HG02571 (cell line): ENCODE data around the gene PRORP.
"Not testable (repeated sequence)": the region's sequence is repeated elsewhere in the genome, so short reads cannot be mapped to it uniquely, and the experiment has no call there.

ENCODE experiments used
- ATAC-seq: cut with Tn5 transposase; IDR thresholded peaks from one replicate; pipeline ENCODE4 v1.9.1; 2021; ENCODE audit warnings: mild to moderate bottlenecking, moderate library complexity; ENCODE audit not compliant: unreplicated experiment

PRORP gene

DNA sequence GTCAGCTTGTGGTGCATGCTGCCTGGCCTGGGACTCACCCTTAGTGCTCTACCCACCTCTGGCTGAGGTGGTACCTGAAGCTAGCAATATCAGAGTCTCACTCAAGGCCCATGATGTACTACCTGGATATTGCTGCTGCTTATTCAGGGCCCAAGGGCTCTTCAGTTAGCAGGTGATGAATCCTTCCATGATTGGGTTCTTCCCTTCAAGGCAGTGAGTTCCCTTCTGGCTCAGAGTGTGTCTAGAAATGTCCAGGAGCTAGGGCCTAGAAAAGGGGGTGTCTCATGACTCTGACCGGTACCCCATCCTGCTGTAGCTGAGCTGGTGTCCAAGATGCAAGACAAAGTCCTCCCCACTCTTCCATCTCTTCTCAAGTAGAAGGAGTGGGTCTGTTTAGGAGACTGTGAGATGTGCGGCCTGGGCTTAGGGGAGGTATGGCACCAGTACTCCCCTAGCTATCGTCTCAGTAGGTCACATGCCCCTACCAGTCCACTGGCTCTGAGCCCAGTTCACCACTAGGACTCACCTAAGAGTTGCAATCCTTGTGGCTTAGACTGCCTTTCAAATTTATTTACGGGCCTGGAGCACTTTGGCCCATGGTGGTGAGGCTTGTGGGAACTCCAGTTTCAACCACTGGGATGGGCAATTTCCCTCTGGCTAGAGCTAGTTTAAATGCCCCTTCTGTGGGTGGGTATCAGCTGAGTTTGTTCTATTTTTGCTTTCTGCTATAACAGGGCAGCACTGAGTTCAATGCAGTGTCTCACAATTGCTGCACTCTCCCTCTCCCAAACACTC lies 12.2 kb downstream of the PRORP start:
- ATAC-seq = no peak

DNA sequence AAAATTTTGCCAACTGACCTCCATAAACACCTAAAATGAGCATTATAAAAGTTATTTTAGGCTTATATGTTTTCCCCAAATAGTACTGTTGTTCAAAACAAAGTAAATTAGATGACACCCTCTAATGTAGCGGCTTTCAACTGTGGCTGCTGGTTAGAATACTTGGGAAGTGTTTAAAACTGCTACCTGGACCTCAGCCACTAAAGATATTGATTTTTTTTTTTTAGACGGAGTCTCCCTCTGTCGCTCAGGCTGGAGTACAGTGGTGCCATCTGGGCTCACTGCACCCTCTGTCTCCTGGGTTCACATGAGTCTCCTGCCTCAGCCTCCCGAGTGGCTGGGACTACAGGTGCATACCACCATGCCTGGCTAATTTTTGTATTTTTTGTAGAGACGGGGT lies 16.2 kb downstream of the PRORP start:
- no peak for ATAC-seq

DNA sequence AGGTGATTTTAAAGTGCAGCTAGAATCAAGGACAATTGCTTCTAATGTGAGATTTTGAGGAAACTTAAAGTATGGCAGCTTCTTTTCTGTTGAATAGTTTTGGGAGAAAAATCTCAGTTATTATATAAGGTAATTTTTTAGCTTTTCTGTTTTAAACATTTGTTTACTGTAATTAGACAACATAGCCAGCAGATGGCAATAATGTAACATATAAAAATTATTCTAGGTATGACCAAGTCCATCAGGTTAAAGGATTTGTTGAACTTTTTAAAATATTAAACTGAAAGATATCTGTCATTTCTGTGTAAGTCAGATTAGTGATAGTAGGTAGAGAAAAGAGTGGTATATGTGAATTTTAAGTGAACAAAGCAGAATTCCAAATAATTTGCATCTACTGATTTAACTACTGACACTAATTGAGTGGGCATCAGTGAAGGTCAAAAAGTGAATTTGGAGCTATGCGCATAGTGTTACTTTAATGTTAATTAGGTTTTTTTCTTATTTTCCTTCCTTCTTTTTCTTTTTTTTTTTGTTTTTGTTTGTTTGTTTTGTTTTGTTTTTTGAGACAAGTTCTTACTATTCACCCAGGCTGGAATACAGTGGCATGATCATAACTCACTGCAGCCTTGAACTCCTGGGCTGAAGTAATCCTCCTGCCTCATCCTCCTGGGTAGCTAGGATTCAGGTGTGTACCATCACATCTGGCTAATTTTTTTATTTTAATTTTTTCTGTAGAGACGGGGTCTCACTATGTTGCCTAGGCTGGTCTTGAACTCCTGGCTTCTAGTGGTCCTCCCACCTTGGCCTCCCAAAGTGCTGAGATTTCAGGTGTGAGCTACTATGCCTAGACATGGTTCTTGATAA lies 18.6 kb downstream of the PRORP start:
- no peak for ATAC-seq

DNA sequence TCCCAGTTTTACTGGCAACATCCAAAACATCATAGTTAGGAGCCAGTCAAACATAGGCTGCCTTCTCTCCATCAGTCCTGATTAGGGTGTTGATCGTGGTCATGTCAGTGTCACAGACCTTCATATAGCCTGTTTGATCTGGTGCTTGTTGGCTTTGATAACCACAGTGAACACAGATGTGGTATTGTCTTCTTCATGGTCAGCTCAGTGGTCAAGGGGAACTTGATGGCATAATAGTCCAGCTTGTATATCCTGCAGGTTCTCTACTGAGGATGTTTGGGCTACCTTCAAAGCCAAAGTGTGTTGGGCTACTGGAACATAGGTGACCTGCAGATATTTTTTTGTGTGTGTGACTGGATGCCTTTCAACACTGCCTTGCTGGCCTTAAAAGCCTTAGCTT lies 21.7 kb downstream of the PRORP start:
- ATAC-seq = no peak

DNA sequence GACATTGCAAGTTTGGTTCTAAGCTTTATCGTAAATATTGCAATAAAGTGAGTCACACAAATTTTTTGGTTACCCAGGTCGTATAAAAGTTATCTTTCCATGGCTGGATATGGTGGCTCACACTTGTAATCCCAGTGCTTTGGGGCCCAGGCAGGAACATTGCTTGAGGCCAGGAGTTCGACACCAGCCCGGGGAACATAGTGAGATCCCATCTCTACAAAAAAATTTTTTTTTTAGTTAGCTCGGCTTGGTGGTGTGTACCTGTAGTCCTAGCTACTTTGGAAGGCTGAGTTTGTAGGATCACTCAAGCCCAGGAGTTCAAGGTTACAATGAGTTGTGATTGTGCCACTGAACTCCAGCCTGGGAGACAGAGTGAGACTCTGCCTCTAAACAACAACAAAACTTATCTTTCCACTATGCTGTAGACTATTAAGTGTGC lies 24.4 kb downstream of the PRORP start:
- no peak for ATAC-seq

DNA sequence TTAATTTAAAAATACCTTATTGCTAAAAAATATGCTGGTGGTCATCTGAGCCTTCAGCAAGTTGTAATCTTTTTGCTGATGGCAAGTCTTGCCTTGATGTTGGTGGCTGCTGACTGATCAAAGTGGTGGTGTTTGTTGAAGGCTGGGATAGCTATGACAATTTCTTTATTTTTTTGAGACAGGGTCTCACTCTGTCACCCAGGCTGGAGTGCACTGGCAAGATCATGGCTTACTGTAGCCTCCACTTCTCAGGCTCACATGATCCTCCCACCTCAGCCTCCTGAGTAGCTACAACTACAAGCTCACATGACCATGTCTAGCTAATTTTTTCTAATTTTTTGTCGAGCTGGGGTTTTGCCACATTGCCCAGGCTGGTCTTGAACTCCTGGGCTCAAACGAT lies 24.8 kb downstream of the PRORP start:
- ATAC-seq = no peak

DNA sequence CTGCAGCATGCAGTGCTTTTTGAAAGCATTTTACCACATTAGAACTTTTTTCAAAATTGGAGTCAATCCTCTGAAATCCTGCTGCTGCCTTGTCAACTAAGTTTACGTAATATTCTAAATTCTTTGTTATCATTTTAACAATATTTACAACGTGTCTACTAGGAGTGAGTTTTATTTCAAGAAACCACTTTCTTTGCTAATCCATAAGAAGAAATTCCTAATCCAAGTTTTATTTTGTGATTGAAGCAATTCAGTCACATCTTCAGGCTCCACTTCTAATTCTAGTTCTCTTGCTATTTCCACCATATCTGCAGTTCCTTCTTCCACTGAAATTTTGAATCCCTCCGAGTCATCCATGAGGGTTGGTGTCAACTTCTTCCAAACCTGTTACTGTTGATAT lies 25.4 kb downstream of the PRORP start:
- ATAC-seq = no peak

DNA sequence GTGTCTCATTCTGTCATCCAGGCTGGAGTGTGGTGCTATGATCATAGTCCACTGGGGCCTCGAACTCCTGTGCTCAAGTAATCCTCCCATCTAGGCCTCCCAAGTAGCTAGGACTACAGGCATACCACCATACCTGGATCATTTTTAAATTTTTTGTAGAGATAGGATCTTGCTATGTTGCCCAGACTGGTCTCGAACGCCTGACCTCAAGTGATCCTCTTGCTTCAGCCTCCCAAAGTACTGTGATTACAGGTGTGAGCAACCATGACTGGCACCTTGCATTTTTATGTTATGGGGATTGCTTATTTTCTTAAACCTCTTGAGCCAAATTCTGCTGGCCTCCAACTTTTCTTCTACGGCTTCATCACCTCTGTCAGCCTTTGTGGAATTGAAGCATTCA lies 26.9 kb downstream of the PRORP start:
- no peak for ATAC-seq

DNA sequence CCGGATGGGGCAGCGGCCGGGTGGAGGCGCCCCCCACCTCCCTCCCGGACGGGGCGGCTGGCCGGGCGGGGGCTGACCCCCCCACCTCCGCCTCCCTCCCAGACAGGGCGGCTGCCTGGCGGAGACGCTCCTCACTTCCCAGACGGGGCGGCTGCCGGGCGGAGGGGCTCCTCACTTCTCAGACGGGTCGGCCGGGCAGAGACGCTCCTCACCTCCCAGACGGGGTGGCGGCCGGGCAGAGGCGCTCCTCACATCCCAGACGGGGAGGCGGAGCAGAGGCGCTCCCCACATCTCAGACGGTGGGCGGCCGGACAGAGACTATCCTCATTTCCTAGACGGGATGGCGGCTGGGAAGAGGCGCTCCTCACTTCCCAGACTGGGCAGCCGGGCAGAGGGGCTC lies 30.2 kb downstream of the PRORP start:
- not testable (repeated sequence) for ATAC-seq

DNA sequence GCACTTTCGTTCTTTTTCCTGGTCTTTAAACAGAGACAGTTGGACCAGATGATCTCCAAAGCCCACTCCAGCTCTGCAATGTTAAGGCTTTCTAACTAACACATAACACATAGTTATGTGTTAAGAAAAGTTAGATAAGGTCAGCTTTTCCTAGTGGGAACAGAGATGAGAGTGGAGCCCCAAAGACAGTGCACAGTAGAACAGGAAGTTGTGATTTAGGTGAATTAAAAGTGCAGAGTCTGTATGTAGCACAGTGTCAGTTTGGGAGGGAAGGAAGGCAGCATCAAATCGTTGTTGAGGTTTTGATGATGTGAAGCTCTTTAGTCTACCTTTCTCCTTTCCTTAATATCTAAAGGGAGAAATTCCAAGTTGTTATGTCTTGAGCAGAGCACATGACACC lies 31.7 kb downstream of the PRORP start:
- ATAC-seq = no peak

DNA sequence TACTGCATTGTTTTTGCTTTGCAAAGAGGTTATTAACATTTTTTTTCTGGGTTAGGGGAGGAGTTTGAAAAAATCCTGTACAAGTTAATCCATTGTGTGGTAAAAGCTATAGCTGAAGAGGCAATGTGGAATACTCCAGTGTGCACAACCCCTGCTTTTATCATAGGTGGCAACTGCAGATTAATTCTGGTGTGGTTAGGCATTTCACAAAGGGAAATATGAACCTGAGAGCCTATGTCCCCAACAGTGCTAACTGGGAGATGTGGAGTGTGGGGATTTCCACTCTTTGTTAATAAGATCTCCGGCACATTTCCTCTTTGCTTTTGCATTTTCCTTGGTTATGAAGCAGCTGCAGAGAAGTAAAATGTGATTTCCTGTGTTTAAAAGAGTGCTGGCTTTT lies 33.6 kb downstream of the PRORP start:
- ATAC-seq = no peak

DNA sequence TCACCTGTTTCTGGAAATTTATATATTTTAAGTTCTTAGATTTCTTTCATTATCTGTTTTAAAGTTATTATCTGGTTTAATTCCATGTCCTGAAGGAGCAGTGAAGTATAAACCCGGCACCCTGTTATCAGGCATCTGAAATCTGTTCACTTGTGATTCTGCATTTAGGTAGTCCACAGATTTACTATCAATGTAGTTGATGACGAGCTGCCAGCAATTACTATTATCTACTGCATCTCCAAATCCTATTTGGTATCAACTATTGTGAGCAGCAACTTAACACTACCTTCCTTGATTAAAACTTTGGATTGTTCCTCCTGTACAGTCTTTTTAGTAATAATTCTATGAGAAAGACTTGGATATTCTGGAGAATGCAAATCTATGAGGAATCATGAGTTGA lies 36.1 kb downstream of the PRORP start:
- no peak for ATAC-seq

DNA sequence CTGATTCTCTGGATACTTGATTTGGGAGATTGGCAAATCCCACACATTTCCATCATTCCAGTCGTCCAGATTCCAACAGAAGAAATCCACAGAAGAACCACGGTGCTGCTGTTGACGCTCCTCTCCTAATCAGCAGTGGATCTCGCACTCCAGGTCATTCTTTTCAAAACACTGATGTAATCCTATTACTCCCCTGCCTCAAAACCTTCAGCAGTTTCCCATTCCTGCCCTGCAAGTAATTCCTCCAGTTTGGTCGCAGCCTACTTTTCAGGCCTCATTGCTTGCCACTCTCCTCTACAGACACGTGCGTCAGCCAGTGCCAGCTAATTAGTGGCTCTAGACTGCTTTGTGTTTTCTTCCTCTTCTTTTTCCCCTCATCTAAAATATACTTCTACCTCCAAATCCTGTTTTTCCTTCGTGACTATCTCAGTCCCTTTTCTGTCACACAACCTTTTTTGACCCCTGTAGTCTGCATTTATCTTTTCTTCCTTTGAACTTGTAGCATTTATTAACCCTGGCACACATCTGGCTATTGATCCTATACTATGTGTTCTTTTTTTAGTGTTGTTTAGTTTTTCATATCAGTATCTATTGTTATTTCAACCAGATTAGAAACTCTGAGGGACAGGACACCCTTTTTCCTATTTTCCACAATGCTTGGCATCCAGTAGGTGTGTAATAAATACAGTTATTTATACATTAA lies 36.8 kb downstream of the PRORP start:
- no peak for ATAC-seq

DNA sequence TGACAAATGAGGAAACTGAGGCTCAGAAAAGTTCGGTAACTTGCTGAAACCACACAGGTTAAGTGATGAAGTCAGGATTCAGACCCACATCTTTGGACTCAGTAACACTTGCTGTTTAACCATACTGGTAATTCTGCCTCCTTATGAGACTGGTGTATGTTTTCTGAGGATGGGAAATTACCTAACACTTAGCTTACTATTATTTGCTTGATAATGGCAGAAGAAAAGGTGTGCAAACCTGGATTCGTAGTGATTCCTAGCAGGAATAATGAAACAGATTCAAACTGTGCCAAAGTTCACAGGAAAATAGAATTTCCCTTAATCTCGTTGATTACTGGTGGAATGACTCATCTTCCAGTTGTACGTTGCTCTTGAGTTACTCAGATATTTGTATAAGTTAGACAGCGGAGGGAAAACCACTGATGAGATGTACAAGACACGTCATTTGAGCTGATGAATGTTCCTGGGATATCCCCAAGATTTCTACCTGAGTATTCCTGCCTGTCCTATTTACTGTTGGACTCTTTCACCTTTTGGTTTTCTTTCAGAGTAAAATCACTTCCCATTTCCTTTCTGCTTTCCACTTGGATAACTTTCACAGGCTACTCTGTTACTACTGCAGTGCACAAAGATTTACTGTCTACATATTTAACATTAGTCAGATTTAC lies 37.5 kb downstream of the PRORP start:
- ATAC-seq = no peak

DNA sequence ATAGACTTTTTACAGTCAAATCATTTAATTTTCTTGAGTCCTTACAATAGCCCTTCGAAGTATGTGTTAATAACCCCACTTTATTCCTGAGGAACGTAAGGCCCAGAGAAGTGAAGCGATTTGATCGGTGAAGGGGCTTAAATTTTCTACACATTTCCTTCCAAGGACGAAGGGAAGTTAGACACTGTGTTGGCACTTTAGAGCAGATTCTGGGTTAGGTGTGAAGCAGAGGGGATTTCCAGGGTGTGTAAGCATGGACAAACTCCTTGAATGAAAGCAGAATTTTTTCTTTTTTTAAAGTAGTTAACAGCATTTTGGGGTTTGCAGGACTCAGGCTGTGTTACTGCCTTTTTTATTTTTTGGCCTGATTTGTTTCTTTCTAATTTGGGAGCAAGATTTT lies 38.9 kb downstream of the PRORP start:
- ATAC-seq = no peak

DNA sequence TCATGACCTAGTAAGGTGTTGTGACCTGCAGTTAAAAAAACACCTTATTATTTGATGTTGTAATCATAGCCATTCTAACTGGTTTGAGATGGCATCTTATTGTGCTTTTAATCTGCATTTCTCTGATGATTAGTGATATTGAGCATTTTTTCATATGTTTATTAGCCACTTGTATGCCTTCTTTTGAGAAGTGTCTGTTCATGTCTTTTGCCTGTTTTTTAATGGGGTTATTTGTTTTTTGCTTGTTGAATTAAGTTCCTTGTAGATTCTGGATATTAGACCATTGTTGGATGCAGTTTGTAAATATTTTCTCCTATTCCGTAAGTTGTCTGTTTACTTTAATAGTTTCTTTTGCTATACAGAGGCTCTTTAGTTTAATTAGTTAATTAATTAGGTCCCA lies 41.0 kb downstream of the PRORP start:
- no peak for ATAC-seq

DNA sequence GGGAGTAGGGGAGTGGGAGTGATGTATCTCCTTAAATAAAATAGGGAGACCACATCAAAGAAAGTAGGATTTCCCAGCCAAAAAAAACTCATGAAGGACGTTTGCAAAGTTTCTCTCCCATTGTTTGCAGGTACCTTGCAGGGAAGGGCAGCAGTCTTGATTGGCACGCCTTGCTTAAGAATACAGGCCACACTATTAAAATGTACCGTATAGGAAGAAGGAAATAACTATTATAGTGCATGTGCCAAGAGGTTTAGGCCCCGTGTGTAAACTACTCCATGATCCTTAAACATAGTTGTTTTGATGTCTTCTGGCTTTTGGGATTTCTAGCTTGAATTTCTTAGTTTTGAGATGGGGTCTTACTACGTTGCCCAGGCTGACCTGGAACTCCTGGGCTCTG lies 42.5 kb downstream of the PRORP start:
- ATAC-seq = no peak

DNA sequence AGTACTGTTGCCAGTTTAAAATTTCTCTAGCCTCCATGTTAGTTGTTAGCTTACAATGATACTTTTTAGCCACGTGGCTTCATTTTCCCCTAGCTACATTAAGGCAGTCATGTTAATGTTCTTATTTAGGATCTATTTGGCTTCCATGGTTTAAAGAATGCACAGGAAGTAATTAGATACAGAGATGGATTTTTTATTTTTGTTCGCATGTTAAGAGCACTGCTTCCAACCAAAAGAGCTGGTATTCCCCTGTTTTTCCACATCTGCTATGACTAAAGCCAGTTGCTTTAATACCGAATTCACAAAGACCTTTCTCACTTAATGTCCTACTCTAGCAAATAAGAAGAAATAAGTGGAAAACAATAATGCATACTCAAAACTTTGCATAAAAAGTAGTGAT lies 45.1 kb downstream of the PRORP start:
- no peak for ATAC-seq
